ENCODE measurements around the gene CTBP2.

The CTBP2 gene

DNA sequence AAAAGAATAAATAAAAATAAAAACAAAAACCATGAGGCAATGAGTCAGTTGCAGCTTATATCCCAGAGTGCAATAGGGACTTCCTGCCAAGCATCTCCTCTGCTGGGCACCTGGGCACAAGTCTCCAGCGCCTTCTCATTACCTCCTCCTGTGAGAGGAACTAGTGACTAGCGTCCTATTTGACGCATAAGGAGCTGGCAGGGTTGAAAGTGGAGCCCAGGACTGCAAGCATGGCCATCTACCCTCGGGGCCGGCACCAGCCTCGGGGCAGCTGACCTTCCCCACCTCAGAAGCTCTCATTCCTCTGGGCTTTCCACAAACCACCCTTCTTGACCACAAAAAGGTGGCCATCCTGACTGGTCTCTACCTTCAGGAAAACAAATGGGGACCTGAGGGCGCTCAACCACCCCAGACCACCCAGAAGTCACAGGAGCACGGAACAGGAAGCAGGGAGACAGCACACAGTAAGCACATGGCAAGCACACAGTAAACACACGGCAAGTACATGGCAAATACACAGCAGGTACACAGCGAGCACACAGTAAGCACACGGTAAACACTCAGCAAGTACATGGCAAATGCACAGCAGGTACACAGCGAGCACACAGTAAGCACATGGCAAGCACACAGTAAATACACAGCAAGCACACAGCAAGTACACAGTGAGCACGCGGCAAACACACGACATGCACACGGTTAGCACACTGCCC is 19.1 kb downstream of the CTBP2 start:
- no peak for DNase-seq

DNA sequence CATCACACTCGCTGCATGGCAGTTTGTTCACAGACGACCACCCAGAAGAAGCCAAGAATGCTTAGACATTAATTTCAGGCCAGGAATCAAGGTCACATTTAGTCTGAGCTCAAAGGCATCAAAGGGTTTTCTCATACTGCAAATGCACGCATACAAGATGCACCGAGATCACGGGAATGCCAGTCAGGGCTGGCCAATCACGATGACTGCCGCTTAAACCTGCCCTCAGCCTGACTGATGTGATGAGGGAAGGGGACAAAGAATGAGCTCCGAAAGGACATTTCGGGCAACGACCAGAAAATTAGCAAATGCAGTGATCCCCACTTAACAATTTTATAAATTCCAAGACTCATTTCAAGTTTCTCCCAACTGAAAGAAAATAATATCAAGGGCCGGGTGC is 20.2 kb downstream of the CTBP2 start:
- no peak for DNase-seq

DNA sequence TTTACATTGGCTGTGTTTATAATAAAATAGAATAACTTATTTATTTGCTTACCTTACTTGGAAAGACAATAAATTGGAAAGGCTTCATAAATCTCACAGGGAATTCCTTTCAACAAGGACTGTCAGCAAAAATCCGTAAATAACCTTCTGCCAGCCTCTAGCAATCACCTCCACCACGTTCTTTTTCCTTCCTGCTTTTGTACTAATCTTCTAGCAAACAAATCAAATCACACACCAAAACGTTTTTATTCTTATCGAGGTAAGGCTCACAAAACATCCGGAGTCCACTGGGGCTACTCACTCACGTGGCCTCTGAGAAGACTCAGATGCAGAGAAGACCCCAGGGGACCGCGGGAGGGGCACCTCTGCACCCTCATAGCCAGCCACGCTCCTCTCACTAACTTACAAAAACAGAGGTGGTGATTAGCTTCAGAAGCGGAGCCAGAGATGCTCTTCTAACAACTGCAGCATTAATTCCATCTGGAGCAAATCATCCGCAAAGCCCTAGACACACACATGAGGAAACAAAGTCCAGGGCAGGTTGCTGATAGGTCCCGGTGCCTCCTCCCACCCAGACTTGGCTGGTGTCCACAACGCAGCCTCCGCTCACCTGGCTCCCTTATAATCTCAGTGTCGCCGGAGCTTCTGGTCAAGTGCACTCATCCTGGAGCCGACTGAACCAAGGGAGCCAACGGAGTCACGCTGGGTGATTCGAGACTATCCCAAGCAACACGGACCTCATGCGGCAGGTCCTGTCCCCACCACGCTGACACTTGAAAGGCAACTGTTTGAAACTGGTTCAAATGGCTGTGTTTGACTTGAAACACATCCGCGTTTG is 22.5 kb downstream of the CTBP2 start:
- no peak for DNase-seq

DNA sequence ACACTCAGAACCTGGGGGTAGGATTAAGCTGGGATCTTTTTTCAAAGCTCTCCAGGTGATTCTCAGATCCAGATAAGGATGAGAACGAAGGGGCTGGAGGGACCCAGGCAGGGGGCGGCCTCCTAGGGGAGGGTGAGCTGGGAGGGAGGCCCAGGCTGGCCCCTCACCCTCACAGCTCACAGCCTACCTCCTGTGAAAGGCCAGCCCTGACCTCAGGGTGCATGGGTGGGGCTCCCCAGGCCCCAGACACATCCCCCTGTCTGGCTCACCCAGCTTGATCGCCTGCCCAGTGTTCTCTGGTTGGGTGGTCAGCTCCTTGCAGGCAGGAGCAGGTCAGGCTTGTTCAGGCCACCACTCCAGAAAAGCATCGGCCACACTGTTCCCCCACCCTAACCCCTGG is 24.3 kb downstream of the CTBP2 start:
- DNase-seq: no peak

DNA sequence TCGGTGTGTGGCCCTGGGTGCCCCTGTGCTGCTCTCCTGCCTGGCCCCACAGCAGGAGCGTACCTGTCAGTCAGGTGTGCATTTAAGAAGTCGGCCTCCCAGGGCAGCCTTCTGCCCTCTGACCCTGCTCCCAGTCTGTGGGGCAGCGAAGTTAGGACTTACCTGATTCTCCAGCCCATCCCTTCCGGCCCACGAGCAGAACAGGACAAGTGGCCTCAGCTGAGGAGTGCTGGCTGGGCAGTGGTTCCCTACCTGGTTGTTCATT is 24.7 kb downstream of the CTBP2 start:
- DNase-seq: no peak

DNA sequence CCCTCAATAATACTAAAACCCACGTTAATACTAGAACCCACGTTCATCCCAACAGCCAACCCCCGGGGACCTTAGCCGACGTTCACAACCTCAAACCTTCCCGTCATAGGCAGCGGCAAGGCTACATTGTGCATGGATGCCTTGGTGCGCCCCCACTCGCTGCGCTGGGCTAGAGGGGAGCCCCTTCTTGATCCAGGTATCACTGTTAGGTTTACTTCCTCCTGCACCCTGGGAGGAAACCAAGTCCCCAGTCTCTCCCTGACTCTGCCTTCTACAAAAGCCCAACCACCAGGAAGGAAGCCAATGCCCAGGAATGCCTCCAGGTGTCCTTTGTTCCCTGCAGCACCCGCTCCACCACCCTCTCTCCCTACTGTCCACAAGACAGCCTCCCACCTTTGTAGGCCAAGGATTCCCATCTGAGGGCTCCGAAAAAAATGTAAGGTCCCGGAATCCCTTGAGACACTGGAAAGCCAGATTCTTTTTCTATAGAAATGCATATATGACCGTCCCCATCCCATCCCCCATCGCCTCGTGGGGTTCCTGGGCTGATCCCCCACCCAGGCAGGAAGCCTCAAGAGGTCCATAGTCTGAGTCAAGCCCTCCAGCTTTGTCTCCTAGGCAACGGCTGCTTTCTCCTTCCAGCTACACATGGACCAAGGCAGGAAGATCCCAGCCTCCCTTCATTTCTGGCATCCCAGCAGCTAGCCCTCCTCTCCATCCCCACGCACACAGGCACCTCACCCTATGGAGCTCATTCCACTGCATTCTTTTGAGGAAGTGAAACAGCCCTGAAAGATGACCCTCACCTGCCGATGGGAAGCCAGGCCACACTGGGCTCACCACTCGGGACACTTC is 25.2 kb downstream of the CTBP2 start:
- no peak for DNase-seq

DNA sequence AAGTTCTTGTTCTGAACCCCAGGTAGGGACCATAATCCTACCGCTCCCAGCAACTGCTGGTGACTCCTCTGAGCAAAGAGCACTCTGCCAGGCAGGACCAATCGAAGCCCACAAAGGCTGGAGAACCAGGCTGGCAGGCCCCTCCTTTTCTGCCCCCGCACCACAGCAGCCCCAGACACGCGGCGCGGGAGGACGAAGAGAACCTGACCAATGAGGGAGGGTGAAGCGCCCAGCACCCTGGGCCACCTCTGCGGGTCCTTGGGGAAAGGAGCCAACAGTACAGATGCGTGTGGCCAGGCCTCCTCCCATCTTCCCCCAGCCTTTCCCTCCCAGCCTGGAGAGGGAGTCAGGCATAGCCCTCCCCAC is 25.9 kb downstream of the CTBP2 start:
- no peak for DNase-seq

DNA sequence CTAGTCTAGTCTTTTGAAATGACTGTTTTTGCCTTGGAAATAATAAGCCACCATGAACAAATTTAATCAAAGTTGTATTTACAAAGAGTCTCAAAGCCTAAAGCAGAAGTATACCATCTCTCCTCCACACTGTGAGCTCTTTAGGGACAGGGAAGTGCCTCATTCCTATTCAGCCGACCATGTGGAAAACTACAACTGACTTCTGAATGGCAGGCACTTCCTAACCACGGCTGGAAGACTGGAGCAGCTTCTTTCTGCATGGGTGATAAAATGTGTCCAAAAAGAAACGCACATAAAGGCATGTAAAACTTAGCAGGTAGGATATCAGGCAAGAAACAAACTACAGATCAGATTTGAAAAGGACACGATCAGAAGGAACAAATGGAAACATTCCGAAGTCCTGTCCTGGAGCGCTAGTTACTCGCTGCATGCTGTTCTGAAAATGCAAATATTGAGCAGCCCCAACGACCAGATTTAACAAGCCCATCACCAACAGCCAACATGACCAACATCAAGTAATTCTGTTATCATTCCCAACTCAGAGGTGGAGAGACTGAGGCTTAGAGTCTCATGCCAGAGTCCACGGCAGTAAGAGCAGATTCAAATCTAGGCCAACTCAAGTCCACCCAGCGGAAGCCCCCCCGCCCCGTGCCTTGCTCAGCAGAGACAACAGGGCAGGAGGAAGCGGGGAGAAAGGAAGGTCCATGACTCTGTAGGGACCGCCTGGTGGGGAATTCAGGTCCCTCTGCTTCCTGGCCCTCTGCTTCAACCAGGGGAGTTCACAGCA is 26.5 kb downstream of the CTBP2 start:
- no peak for DNase-seq

DNA sequence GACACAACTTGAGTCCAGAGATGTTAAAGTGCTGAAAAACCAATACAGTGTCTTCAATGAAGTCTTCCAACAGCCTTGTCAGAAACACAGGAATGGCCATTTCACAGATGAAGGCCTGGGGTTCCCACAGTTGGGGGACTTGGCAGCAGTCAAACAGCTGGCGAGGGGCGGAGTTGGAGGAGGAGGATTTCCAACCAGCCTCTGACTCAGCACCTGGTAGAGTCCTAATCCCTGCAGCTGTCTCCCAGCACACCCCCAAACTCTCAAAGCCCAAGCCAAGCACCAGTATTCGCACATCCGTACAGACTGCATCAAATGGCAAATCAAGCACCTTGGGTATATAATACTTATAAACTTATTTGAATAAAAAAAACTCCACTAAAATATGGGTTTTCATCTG is 28.0 kb downstream of the CTBP2 start:
- DNase-seq: no peak

DNA sequence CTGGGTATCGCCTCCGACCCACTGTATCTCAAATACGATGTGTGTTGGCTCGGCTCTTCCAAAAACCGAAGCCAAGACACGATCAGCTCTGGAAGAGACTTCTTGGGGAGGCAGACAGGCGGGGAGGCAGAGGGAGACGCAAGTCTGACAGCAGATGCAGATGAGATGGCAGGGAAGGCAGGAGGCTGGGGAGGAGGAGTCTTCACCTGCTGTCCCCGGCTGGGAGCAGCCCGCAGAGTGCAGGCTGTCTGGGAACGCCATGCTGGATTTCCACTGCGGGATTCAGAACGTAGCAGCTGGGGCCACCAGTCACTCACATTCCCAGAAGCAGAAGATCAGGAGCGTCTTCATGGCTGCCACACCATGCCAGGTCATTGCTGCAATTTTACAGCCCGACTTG is 29.4 kb downstream of the CTBP2 start:
- DNase-seq: no peak

DNA sequence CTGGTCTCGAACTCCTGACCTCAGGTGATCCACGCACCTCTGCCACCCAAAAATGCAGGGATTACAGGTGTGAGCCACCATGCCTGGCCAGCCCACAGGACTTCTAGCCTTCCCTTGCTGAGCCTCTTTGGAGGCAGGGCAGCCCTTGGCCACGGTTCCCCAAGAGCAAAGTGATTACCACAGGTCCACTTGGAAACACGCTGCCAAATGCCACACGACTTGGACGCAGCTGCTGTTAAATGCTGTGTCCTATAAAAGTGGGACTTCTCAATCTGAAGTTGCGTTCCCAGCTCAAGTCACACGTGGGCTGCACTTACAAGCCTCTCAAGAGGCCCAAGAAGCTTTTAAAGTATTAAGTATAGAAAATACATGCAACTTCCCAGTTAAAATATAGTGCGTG is 30.1 kb downstream of the CTBP2 start:
- no peak for DNase-seq

DNA sequence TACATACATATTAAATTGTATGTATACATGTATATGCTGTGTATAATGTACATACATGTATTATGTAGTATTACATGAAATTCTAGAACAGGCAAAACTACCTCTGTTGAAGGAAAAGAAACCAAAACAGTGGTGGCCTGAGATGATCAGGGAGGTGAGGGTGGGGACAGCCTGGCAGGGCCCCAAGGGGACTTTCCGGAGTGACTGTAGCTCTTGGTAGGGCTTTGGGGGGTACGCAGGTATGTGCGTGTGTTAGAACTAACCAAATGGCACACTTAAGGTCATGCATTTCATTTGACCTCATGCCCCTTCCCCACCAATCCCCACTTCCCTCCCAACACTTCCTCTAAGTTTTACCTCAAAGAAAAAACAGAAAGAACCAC is 31.3 kb downstream of the CTBP2 start:
- DNase-seq: no peak

DNA sequence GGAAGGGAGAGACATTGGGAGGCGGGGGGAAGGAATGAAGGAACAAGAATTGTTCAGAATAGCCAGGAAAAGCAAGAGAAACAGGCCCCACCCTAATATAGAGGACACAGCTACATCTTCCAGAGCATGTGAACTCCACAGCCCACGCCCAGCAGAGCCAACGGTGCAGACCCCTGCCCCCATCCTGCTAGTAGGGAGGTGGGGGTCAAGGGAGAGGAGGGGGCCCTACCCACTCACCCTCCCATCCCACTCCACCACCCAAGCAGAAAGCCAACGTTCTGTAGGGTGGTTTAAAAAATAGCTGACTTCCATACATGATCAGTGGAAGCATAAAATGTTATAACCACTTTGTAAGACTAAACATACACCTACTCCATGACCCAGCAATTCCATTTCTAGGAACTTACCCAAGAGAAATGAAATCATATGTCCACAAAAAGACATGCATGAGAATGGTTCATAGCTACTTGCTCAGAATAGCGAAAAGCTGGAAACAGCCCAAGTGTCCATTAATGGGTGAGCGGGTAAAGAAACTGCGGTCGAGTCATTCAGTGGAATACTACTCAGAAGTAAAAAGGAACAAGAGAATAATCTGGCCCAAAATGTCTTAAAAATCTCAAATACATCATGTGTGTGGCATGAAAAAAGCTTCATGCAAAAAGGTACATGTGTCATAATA is 31.8 kb downstream of the CTBP2 start:
- no peak for DNase-seq

DNA sequence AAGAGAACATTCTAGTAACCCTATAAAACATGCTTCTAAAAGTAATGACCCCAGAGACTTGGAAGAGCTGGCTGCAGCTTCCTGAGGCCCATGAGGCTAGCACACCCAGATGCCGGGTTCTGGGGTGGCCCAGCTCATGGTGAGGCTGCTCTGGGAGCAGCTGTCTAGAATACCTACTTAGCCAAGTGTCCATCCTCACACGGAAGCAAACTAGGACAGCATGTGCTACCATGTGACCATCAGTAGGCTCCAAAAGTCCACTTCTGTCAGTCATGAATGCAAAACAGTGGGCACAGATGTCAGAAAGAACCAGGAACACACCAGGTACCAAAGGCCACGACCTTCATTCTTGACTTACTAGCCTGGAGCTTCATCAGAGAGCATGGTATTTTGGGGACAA is 32.4 kb downstream of the CTBP2 start:
- no peak for DNase-seq

DNA sequence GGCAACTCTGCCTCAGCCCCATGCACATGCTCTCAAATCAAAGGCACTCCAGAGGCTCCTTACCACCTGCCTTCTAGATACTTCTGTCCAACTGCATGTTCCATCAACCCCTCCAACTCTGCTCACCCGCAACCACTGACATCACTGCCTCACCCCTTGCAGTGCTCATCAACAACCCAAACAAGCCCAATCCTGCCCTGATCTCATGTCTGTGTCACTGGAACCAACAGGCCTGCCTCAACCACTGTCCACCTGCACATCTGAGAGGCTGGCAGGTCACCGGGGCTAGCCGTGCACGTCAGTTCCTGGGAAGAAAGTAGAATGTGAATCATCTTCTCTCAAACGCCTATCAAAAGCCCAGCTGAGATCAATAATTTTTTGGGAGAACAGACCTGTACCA is 33.3 kb downstream of the CTBP2 start:
- no peak for DNase-seq

DNA sequence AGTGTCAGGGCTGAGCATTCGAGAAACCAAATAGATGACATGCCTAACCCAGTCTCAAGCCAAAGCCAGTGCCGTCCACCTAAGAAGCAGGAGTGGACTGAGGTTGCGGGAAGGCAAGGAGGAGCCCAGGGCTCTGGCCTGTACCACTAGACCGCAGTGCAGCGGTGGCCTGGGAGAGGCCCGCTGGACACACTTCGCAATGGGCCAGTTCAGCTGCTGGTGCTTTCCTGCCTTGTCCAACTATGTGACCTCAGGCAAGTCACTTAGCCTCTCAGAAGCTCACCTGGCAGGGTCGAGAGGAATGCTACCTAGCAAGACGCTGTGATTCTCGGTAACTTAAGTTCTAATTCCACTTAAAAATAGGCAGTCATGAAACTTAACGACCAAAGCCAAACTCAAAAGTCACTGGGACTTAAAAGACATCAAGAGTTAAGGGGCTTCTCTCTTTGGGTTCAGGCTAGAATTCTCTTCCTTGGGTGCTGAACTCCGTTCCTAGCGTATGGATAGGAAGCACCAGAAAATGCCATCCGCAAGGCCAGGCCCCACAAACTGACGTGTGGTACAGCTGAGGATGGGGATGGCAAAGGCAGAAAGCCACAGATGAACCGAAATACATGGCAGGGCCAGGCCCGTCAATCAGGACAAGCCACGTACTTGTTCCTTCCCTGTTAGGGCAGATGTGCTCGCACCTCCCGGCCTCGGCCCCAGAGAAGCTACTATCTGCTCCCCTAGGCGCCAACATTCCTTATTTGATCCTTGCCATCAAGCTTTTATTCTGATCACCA is 34.2 kb downstream of the CTBP2 start:
- no peak for DNase-seq

DNA sequence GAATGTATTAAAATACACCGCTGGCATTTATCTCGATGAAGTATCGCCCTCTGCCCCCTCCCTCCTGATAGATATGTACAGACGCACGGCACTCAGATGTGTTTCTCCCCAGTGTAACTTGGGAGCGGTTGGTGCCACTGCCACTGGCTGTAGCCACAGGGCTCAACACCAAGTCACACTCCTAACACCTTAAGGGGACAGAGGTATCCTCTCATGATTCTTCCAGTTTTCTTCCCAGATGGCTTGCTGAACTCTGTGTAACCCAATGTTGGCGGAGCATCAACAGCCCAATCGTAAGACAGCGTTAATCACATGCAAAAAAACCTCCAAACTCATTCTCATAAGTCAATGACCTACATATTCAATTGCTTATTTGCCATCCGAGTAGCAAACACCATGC is 35.5 kb downstream of the CTBP2 start:
- no peak for DNase-seq

DNA sequence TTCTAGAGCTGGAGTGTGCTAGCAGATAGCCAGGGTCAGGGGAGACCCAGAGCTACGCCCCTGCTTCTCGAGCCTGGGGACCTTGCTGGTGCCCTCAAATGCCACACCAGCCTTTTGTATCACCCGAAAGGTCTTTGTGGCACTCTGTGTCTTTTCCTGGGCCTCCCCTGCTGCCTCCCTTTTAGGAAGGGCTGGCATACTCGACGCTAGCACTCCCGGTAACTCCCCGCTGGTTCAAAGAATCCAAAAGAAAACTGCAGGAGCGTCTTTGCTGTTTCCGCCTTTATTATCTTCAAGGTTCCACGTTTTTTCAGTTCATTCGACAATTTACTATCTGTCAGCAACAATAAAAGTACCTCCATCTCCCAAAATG is 36.3 kb downstream of the CTBP2 start:
- DNase-seq: no peak

DNA sequence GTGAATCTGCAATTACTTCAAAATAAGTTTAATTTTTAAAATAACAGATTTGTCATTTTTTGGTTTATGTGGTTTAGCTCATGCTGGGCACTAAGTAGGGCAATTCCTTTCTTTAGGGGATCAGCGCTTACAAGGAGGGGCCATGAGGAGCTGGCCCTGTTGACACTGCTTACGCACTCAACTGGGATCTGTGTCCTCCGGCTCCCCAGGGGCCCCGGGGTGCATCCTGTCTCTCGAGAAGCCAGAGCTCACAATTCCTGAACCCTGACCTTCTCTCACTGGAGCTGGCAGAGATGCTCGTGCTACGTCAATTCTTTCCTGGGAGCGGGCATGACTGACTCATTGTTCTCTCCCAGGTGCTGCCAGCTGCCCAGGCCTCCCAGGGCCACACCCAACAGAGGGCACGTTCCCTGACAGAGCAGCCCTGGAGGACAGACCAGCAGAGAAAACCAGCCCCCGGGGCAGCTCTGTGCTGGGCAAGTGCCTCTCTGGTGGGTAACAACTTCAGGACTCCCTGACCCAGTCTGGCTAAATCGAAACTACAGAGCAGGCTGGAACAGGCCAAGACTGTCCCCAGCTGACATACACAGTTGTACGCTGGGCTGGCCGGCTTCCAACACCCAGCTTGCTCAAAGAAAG is 36.8 kb downstream of the CTBP2 start:
- DNase-seq: peak; percentile 69

DNA sequence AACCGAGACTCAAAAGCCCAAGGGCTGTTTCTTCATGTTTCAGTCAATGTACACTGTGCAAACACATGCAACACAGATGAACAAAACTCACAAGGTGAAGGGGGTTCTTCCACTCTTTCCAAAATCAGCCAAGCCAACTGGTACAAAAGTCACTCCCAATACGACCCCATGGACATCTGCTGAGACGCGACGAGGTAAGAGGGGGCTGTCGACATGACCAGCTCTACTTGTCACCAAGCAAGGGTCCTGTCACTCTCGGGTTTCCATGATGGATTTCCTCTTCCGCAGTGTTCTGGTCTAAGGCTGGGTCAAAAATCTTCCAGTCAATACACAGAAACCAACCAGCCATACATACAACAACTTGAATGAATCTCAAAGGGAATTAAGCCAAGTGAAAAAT is 37.8 kb downstream of the CTBP2 start:
- DNase-seq: no peak

DNA sequence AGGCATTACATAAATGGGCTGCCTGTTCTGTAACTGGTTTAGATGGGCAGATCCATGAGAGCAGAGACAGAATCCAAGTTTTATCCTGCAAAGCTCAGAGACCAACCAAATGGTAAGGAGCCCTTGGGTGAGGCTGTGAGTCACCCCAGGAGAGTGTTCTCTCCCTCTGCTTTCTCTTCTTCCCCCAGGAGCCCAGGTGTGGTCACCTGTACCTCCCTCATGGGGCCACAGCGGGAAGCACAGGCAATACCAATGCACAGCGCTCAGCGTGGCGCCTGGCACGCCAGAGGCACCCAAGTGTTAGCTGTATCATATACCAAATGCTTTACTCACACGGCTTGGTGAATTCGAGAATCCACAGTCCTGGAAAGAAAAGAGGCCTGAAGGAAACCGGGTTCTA is 39.4 kb downstream of the CTBP2 start:
- peak; percentile 59 for DNase-seq
